Glomerular endothelial cell (primary cell): Measurements from ENCODE around the gene POP4. TPM values are rescaled to one million over a fixed set of nuclear protein-coding genes. Genes with fewer than 3 reads are reported as not detected.
"Not testable (repeated sequence)": the region's sequence is repeated elsewhere in the genome, so short reads cannot be mapped to it uniquely, and the experiment has no call there.

Experiments used
- DNase-seq: peaks from one replicate; pipeline ENCODE4 v3.0.0-alpha.2; 2011; ENCODE audit warnings: low read depth, low spot score; ENCODE audit errors: extremely low read depth
- total RNA-seq: library from RNA; depleted of rRNA; stranded (reverse); fragments of >200 nt; gene quantifications from 2 replicates; pipeline ENCODE4 v1.2.3, GENCODE V29; 2015

Gene POP4
- total RNA-seq, 1 donor from 2014 or later = 43.2 TPM

- DNase-seq = no peak
Measured at GRCh38 chr19:29610574-29611271, 4.6 kb downstream of the POP4 start.

GRCh38 chr19:29612121-29612520 lies 6.0 kb downstream of the POP4 start:
- DNase-seq = no peak

- no peak for DNase-seq
Measured at GRCh38 chr19:29612801-29613595, 6.9 kb downstream of the POP4 start.

DNA sequence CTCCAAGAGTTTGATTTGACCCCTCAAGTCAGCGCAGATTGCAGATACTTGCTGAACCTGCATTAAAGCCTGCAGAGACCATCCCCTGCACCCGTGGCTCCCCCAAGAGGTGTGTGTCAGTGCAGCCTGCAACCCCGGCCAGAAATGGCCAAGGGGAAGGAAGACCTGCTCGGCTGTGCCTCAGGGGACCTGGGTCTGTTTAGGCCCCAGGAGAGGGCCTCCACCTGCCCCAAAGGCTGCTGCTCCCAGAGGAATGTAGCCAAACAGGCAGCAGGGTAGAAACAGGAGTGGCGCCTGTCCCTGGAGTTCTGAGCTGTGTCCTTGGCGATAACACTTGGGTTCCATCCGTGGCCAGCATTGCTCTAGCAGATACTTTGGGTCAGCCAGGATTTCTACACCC lies 8.0 kb downstream of the POP4 start:
- DNase-seq = no peak

- DNase-seq = no peak
Measured at GRCh38 chr19:29614780-29615179, 8.7 kb downstream of the POP4 start.

DNA sequence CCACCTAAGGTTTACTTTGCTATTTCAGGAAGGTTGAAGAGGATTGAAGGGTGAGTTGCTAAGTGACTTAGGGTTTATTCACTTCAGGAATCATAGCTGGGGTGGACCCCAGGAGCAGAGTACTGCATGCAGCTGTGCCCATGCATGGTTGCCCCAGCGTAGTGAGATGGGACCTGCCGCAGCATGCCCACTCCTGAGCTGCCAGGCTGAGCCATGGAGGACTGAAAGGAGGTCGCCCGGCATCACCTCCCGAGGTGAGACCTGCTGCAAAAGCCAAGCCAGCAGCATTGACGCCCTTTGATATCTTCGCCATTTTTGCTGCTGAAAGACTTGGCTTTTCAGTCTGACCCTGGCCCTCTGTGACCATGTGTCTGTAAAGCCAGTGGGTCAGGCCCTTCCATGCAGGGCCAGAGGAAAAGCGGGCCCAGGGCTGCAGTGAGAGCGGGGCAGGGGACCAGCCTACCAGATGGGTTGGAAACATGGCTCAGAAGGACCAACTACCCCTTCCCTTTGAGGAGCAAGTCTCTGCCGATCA lies 9.9 kb downstream of the POP4 start:
- DNase-seq = no peak

DNA sequence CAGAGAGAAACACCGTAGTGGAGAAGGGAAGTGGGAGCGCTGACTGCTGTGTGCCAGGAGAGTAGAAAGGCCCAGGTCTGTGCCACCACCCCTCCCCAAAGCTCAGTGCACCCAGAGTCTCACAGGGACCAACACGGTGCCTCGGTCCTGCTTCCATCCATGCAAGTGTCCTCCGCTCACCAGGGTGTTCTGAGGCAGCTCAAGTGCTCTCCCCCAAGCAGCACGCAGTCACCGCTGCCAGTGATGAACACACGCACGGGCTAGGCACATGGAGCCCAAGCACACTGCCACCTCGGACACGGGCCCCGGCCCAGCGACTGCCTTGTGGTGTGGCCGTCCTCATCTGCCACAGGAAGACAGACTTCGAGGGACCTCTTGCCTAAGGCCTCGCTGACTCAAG lies 10.5 kb downstream of the POP4 start:
- DNase-seq = no peak

- no peak for DNase-seq
Measured at GRCh38 chr19:29617366-29618266, 11.5 kb downstream of the POP4 start.

- DNase-seq = no peak
Measured at GRCh38 chr19:29618434-29618833, 12.4 kb downstream of the POP4 start.

GRCh38 chr19:29618871-29619270 lies 12.8 kb downstream of the POP4 start:
- no peak for DNase-seq

DNA sequence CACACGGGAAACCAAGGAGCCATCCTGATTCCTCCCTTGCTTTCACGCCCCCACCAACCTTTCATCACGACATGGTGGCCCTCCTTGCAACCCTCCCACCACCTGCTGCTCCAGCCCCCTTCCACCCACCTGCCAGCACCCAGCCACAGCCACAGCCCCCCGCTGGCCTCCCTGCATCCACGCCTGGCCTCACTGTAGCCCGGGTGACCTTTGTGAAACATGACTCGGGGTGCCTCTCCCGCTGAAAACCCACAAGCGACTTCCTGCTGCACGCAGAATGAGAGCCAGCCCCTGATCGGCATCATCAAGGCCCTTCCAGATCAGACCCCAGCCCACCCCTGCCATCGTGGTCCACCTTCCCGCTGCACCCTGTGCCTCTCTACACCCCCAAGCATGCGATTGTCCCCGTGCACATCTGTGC lies 14.9 kb downstream of the POP4 start:
- no peak for DNase-seq

DNA sequence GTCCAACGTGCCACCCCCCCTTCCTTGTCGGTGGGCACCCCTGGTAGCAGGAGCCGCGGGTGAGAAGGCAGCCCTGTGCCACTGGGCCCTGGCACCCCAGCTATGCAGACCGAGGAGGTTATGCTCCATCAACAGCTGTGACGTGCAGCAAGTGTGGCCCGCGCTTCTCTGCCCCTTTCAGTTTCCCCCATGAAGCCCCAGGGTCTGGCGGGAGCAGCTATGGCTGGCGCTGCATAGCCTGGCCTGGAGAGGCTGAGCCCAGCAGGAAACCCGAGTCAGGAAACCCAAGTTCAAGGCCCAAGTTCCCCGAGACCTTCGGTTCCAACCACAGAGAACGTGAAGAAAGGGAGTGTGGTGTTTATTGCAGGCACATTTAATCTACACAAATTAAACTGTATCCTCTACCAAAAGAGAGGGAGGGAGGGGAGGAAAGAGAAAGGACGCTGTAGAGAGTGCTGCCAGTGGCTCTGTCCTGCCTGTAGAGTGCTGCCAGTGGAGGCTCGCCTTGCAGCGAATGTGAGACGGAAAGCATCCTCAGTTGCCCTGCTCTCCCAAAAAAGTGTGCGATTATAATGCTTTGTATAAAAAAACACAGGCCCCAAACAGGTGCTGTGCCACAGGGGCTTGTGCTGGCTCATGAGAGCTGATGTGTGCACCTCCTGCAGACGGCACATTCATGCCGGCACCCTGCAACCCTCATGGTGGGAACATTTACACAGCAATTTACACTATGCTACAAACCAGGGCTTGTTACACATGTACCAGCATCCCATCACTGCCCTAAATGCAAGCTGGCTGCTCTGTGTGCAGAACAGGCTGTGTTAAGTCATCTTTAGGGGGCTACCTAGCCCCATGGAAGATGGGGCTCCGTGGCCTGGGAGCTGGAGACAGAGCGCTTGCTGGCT lies 16.3 kb downstream of the POP4 start:
- no peak for DNase-seq

DNA sequence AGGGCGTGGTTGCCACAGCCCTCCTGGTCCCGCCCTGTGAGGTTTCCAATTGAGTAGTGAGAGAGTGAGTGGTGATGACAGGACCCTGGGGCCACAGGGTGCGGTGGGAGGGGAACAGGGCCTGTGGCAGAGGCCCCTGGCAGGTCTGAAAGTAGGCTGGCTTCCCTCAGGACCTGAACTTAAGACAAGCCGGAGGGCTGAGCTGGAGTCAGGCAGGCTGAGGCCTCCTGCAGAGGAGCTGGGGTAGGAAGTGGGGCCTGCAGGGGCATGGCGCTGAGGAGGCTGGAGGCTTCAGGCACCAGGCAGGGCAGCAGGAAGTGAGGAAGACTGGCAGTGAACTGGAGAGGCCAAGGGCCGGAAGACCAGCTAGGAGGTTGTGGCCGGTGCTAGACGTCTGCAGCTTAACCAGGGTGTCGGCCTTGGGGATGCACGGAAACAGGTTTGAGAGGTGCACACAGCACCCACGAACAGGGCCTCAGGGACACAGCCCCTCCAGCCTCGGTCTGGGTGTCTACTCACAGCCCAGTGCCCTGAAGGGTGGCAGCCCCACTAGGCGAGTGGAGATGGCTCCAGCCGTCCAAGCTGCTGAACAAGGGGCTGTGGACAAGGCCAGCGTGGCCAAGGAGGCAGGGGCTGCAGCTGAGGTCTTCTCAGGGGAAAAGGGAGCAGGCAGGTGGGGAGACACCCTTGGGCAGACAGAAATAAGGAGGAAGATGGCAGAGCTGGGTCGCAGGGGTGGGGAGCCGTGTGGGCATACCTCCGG lies 17.8 kb downstream of the POP4 start:
- DNase-seq = no peak

DNA sequence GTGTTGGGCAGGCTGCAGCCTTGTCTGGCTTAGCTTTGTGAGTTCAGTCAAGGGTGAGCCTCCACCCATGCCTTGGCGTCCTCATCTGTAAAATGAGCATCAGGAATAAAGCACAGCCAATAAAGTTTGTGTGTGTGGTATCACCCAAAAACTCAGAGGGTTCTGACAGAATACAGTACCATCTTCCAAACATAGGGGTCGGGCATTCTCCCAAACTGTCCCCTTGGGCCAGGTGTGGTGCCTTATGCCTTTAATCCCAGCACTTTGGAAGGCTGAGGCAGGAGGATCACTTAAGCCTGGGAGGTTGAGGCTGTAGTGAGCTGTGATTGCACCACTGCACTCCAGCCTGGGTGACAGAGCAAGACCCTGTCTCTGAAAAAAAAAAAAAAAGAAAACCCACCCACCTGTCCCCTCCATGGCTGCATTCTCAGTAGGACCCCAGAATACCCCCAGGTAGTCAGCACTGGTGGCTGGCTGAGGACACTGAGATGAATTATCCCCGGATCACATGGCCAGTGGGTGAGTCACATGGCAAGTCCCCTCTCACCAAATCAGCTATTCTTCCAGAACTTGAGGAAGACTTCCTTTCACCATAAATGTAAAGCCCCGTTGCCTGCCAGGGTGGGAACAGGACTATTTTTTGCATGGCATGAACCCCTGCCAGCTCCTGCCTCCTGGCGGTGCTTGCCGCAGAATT lies 18.6 kb downstream of the POP4 start:
- DNase-seq = no peak

- DNase-seq = no peak
Measured at GRCh38 chr19:29625186-29625651, 19.1 kb downstream of the POP4 start.

DNA sequence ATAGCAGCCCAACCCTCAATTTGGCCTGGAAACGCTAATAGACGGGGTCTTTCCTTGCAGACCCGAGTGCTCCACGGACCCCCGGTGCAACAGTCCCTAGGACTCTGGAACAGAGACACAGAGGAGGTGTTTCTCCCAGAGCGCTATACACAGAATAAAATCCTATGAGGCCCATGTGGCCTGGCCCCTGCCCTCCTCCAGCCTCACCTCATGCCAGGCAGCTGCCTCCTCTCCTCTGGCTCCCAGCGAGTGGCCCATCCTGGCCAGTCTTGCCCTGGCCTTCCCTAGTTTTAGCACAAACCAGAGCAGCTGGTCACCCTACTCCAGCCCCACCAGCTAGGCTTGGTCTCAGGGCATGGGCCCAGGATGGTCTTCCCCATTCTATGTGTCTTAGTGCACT lies 20.3 kb downstream of the POP4 start:
- DNase-seq = no peak

GRCh38 chr19:29626832-29627231 lies 20.7 kb downstream of the POP4 start:
- DNase-seq = not testable (repeated sequence)

DNA sequence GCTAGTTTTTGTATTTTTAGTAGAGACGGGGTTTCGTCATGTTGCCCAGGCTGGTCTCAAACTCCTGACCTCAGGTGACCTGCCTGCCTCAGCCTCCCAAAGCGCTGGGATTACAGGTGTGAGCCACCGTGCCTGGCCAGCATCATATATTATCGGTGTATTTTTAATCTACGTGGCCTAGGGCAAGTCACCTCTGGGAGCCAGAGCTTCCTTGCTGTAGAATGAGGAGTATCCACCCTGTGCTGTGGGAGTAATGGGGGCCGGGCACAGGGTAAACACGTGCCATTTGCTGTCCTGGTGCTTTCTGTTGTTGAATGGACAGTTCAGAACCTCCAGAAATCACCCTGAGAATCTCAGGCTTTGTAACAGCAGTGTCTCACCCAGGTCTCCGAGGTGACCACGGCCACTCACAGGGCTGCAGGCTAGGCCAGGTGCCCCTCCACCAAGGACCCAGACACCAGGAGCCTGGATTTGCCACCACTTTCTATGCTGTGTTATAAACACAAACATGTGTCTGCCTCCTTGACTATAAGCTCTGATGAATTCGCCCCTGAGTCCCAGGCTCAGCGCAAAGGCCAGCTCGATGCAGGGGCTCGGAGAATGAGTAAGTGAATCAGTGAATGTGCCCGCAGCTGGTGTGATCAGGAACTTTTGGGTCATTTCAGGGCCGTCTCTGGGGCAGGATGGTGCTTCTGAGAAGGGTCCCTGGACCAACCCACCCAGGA lies 22.7 kb downstream of the POP4 start:
- no peak for DNase-seq
